ENCODE measurements around the gene GALNT9. TPM values are rescaled to one million over a fixed set of nuclear protein-coding genes. Genes with fewer than 3 reads are reported as not detected.

GALNT9 gene
- total RNA-seq, 6 donors from 2014 or later = 0.26 TPM; not detected in 5

DNA sequence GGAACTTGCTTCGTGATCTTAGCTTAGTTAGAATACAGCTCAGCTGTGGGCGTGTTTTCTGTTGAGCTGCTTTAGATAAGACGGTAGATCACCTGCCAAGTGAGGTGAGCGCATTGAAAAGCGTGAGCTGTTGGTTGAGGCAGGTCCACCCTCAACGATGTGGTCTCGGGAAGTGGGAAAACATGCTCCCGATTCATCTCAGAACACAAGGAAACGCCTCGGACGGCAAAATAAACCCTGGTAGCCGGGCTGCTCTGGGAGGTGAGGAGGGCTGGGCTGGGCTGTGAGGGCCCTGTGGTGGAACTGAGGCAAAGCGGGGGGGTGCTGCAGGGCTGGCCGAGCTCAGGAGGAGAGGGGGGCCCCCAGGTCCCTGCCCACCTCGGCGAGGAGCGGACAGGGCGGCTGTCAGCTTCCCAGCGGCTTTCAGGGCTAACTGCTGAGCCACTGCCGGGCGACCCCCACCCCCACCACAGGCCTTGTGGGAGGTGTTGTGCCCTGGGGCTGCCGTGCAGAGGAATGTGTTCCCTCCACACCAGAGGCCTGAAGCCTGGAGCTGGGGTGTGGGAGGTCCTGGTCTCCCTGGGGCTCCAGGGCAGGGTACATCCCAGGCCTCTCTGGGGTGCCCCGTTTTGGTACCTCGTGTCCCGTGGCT lies 154.4 kb downstream of the GALNT9 start:
- peaks cover 0 to 12% (median 3%) of the 10 kb centered on the region in 4 donors for H3K4me1 ChIP-seq
- no peak overlapping the region for H3K27ac ChIP-seq
- H3K36me3 ChIP-seq = no peaks in the 10 kb centered on the region
- H3K4me3 ChIP-seq = no peak overlapping the region
- ATAC-seq (ENCODE audit: low FRiP score in 2 of 2) (no peak), DNase-seq (peak in 1 of 2 donors; percentile 76)
- no peaks in the 10 kb centered on the region for H3K9me3 ChIP-seq
- H3K27me3 ChIP-seq = peaks cover 0 to 6% (median 0%) of the 10 kb centered on the region in 4 donors
- TF ChIP-seq EP300 (IDR thresholded peaks at IDR 0.05) (no peak), POLR2AphosphoS5 (IDR thresholded peaks at IDR 0.05) (no peak), CTCF (IDR thresholded peaks at IDR 0.05) (no peak), POLR2A (IDR thresholded peaks at IDR 0.05) (no peak)
- WGBS, 2 donors = 65 to 81% methylated on average over 22 to 25 of the region's 25 CpGs

- DNase-seq = peak in 1 of 2 donors; percentile 74
- peaks cover 0 to 6% (median 0%) of the 10 kb centered on the region in 4 donors for H3K27me3 ChIP-seq
- ATAC-seq (ENCODE audit: low FRiP score in 2 of 2) = no peak
- H3K4me1 ChIP-seq = peaks cover 0 to 12% (median 3%) of the 10 kb centered on the region in 4 donors
- H3K9me3 ChIP-seq = no peaks in the 10 kb centered on the region
- H3K36me3 ChIP-seq = no peaks in the 10 kb centered on the region
- H3K27ac ChIP-seq = no peak overlapping the region
- no peak for TF ChIP-seq POLR2AphosphoS5 (IDR thresholded peaks at IDR 0.05)
- TF ChIP-seq EP300 (IDR thresholded peaks at IDR 0.05) = no peak
- TF ChIP-seq POLR2A (IDR thresholded peaks at IDR 0.05) = no peak
- no peak for TF ChIP-seq CTCF (IDR thresholded peaks at IDR 0.05)
- H3K4me3 ChIP-seq = no peak overlapping the region
- 83 to 85% methylated on average over 18 to 30 of the region's 30 CpGs for WGBS, 2 donors
These were observed 155.2 kb downstream of the GALNT9 start for GRCh38 chr12:132174015-132174838.

GRCh38 chr12:132173135-132174014 lies 156.0 kb downstream of the GALNT9 start:
- Histone ChIP-seq H3K27me3 (peaks cover 0 to 6% (median 0%) of the 10 kb centered on the region in 4 donors), H3K27ac (no peak overlapping the region), H3K4me1 (peaks cover 0 to 5% (median 1%) of the 10 kb centered on the region in 4 donors), H3K4me3 (no peak overlapping the region), H3K36me3 (no peaks in the 10 kb centered on the region), H3K9me3 (no peaks in the 10 kb centered on the region)
- peak in 1 of 2 donors; percentile 77 for DNase-seq
- no peak for ATAC-seq (ENCODE audit: low FRiP score in 2 of 2)
- TF ChIP-seq CTCF (IDR thresholded peaks at IDR 0.05) (no peak), EP300 (IDR thresholded peaks at IDR 0.05) (no peak), POLR2A (IDR thresholded peaks at IDR 0.05) (no peak), POLR2AphosphoS5 (IDR thresholded peaks at IDR 0.05) (no peak)
- 64 to 69% methylated on average over 22 to 35 of the region's 35 CpGs for WGBS, 2 donors

DNA sequence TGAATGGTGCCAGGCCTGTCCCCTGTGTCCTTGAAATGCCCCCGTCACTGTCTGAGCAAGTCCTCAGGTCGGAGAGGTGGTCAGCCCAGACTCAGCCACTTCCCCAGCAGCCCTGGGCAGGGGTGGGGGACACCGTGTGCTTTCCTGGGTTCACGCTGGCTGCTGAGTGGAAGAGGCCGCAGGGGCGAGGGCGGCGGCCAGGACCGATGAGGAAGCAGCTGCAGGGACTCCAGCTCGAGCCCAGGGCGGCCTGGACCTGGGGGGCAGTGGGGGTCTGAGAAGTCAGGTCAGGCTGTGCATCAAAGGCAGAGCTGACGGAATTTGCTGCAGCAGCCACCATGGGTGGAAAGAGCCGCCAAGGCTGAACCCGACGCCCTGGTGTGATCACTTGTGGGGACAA lies 156.8 kb downstream of the GALNT9 start:
- H3K4me3 ChIP-seq = no peak overlapping the region

More for the DNA sequence above, 156.8 kb downstream of the GALNT9 start:
- Histone ChIP-seq H3K27me3 (peaks cover 0 to 6% (median 0%) of the 10 kb centered on the region in 4 donors), H3K36me3 (no peaks in the 10 kb centered on the region), H3K27ac (no peak overlapping the region), H3K9me3 (no peaks in the 10 kb centered on the region), H3K4me1 (no peaks in the 10 kb centered on the region)
- ATAC-seq (ENCODE audit: low FRiP score in 2 of 2) (no peak), DNase-seq (peak in 1 of 2 donors; percentile 70)
- WGBS, 2 donors = 50 to 67% methylated on average over 6 to 15 of the region's 15 CpGs
- no peak for TF ChIP-seq POLR2A (IDR thresholded peaks at IDR 0.05)
- no peak for TF ChIP-seq CTCF (IDR thresholded peaks at IDR 0.05)
- no peak for TF ChIP-seq EP300 (IDR thresholded peaks at IDR 0.05)
- TF ChIP-seq POLR2AphosphoS5 (IDR thresholded peaks at IDR 0.05) = no peak
